Measurements from ENCODE around the gene SLAIN2.

SLAIN2 gene

DNA sequence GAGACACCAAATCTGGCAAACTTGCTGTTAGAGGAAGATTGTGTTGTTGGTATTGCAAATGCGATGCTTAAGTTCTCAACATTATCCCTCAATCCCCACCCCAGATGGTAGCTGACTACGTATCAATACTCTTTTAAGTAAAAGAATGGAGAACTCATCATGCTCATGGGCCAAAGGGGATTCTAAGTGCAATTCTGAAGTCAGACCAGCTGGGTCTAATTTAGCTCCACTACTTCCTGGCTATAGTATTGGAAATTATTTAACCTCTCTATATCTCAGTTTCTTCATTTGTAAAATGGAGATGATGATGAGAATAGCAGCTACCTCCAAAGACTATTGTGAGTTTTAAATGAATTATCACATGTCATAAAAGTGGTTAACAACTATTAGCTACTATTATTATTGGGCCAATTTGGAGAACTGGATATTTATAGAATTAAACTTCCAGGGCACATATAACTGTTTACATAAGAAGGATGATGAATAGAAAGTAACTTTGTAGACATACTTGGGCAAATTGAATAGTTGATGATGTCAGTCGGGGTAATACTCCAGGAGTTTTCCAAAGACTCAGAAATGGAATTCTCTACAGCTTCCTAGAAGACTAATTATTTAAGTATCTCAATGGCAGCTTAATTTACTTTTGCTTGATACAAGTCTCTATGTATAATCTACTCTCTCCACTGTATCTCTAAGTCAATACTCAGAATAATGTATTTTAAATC, 5.0 kb upstream of the SLAIN2 start:
- DNase-seq: no peak

DNA sequence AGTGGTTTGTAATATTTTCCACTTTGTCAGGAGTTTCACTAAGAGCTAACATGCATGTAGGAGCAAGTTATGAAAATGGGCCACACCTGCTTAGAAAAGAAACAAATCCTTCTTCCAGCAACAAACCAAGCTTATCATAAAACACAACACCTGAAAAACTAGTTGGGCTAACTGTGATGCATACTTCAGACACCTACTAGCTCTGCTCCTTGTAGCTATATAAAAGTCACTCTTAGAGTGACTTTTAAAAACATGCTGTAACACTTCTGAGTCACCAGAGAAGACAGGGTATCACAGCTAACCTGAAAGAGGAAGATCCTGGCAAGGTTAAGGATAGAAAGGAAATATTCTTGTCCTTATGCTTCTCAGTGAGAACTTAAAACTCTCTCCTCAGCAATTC, 3.6 kb upstream of the SLAIN2 start:
- DNase-seq: no peak

DNA sequence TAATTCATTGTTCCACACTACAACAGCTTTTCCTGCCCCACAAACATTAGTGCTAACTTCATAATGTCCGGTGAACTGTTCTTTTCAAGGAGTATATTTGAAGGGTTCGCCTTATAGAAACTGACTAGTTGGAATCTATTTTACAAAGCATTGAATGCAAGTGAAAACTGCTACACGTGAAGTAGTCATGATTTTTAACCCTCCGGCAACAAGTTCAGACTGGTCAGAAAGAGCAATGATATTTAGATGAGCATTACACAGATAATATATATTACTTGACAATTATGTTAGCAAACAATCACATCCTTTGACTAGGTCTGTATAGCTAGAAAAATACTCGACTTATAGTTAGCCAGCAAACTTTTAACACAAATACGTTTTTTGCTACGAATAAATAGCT, 1.7 kb upstream of the SLAIN2 start:
- no peak for DNase-seq

DNA sequence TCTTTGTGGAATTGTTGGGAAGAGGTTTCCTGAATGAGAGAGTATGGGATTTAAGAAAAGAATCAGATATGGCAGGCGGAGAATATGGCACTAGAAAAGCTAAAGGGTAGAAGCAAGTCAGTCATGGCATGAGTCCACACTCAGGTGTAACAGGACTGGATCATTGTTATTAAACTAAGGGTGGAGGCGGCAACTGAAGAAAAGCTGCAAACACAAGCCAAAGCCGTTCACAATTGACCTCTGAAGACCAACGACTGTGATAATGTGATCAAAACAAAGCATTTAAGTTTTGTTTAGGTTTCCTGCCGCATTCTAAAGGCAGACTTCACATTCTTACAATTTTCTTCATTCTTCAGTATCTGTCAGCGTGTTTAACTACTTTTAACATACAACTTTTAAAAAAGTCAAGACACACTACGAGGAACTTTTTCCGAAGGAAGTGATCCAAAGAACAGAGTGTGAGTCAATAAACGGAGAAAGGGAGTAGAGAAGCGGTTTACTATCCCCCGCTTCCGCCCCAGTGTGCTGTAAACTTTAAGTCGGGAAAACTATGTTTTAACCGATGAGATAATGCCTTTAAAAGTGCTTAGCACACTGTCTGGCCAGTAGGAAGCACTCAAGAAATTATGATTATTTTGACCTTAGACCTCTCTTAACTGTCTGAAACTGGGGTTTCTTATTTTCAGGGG, 909 bp upstream of the SLAIN2 start:
- no peak for DNase-seq

DNA sequence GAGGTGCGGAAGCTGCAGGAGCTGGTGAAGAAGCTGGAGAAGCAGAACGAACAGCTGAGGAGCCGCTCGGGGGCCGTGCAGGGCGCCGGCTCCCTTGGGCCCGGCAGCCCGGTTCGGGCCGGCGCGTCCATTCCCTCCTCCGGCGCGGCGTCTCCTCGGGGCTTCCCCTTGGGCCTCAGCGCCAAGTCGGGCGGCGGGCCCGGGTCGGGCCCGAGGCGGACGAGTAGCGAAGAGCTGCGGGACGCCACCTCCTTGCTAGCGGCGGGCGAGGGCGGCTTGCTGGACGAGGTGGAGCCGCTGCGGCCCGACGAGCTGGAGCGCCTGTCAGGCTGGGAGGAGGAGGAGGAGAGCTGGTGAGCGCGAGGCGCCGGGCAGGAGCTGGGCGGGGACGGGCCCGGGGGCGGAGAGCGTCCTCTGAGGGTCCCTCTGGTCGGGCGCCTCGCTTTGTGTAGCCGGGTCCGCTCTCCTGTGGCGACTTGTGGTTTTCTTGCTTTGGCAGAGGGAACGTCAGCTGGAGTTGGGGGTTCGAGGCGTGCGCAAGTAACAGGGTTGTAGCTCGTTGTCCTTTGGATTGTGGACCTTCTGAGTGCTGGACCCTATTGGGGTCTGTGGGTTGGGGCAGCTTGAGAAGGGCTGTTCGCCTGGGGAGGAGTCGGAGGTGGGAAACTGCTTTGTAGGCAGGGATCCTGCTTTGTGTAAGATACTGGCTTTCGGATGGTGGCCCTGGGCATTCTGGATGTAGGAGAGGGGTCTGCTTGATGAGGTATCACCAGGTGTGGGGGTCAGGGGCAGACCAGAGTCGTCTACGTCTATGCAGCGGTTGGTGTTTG, 662 bp downstream of the SLAIN2 start:
- DNase-seq: peak; percentile 6

DNA sequence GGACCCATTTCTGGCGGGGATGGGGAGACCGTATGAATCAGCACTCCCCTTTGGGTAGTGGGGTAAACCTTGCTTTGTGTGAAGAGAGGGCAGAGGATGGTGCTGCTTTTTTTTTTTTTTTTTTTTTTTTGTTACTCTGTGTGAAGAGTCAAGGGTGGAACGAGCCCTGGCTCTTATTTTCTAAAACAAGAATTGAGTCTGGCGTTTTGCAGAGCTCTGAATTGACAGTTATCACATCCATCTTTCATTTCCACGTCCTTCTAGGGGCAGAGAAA, 1.2 kb downstream of the SLAIN2 start:
- DNase-seq: no peak

DNA sequence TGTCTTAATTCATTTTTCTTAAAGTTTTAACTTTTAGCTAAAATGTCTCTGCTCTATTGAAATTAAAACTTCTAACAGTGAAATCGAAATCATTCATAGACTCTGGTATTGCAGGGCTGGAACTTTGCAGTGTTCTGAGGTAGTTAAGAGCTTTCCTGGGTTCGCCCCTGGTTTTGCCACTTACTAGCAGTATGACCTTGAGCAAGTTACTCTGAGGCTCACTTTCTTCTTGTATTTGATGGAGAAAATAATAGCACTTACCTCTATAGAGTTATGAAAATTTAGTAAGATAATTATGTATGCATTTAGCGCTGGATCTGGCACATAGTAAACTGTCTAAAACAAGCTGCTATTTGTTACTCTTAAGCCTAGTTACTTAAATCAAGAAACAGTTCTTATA, 1.7 kb downstream of the SLAIN2 start:
- DNase-seq: no peak

DNA sequence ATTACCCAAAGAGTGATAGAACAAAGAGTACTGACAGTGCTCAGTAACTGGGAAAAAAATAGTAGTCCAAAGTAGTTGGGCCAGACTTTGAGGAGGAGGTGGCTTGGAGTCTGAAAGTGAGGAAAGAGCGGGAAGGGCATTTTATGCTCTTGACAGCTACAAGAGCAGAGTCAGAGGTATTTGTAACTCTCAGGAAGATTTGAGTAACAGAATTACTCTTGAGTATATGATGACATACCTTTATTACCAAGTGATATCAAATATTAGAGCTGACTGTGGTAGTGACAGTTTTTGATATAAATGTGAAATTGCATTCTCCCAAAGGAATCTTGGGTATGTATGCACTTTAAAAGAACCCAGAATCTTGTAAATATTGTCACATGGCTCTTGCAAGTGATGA, 2.2 kb downstream of the SLAIN2 start:
- DNase-seq: no peak

DNA sequence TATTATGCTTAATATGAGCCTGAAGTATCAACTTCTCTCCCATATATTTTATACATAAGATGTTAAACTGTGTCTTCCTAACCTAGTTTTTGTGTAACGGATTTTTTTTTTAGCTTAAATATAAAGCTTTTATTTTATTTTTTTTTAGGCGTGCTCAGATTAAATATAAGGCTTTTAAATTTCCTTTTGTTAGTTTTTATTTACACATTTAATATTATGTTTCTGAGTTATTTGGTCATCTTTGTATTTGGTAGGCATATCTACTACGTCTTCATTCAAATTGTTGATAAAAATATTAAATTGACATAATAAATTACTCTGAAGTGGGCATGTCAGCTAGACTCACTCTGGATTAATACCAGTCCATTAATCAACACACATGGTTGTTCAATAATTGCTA, 4.2 kb downstream of the SLAIN2 start:
- DNase-seq: no peak

DNA sequence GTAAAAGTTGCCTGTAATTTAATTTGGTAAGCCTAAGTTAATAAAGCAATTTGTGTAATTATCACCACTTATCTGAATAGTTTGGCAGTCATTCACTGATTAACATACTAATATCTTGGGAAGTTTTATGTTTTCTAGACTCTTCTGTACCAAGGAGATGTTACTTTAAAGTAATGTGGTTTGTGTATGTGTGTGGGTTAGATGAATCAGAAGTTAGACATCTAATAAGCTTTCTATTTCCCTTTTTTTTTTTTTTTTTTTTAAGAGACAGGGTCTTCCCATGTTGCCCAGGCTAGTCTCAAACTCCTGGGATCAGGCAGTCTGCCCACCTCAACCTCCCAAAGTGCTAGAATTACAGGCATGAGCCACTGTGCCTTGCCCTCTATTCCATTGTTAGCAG, 5.3 kb downstream of the SLAIN2 start:
- no peak for DNase-seq

DNA sequence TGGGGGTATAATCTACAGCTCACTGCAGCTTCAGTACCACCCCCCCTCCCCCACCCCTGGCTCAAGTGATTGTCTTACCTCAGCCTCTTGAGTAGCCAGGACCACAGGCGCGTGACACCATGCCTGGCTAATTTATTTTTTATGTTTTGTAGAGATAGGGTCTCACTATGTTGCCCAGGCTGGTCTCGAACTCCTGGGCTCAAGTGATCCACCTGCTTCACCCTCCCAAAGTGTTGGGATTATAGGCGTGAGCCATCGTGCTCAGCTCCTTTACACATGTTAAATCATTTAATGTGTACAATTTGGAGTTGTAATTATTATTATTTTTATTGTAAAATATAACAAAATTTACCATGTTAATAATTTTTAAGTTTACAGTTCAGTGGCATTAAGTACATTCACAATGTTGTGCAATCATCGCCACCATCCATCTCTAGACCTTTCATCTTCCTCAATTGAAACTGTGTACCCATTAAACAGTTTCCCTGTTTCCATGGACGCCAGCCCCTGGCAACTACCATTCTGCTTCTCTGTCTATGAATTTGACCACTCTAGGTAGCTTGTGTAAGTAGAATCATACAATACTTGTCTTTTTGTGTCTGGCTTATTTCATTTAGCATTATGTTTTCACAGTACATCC, 6.1 kb downstream of the SLAIN2 start:
- DNase-seq: no peak

DNA sequence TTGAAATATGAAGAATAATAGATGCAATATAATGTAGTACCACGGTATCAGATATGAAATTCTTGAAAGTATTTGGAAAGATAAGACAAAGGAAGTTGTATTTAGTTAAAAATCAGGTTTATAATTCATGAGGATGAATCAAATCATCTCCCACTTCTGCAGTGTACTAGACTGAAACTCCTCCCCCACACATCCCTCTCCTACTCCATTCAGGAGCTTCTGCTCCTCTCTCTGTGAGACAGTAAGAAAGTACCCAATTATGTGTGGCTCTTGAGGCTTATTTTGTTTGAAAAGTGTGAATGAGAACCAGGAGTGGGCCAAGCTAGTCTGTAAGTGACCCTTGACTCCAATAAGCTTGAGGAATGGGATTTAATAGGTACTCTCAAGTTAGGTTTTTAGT, 9.5 kb downstream of the SLAIN2 start:
- DNase-seq: no peak

DNA sequence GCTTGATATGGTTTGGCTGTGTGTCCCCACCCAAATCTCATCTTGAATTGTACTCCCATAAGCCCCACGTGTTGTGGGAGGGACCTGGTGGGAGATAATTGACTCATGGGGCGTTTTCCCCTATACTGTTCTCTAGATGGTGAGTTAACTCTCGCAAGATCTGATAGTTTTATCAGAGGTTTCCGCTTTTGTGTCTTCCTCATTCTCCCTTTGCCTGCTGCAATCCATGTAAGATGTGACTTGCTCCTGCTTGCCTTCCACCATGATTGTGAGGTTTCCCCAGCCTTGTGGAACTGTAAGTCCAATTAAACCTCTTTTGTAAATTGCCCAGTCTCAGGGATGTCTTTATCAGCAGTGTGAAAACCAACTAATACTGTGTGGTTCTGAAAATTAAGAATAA, 11.5 kb downstream of the SLAIN2 start:
- no peak for DNase-seq

DNA sequence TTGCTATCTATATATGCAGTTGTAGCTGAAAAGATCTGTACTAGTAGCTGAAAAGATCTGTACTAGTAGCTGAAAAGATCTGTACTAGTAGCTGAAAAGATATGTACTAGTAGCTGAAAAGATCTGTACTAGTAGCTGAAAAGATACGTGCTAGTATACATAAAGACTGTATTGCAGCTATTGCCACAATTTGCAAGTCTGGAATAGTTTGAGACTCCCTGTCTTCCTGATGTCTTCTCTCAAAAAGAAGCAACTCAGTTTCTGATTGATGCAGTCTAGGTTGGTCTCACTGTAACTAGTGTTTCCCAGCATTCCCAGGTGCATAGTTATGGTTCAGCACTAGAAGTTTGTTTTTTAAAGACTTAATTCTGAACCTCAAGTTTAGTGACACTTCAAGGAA, 15.0 kb downstream of the SLAIN2 start:
- no peak for DNase-seq

DNA sequence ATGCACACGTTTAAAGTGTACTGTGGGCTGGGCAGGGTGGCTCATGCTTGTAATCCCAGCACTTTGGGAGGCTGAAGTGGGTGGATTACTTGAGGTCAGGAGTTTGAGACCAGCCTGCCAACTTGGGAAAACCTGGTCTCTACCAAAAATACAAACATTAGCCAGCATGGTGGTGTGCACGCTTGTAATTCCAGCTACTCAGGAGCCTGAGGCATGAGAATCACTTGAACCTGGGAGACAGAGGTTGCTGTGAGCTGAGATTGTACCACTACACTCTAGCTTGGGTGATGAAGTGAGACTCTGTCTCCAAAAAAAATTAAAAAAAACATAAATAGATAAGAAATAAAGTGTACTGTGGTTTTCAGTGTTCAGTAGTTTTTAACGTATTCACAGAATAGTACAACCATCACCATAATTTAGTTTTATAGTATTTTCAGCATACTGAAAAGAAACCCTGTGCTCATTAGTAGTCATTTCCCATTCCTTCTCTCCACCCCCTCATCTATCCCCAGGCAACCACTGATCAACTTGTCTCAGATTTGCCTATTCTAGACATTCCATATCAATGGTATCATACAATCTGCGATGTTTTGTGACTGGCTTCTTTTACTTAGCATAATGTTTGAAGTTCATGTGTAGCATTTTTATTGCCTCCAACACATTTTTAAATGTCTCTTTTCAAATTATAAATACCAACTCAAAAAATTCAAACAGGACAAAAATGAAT, 19.1 kb downstream of the SLAIN2 start:
- no peak for DNase-seq

DNA sequence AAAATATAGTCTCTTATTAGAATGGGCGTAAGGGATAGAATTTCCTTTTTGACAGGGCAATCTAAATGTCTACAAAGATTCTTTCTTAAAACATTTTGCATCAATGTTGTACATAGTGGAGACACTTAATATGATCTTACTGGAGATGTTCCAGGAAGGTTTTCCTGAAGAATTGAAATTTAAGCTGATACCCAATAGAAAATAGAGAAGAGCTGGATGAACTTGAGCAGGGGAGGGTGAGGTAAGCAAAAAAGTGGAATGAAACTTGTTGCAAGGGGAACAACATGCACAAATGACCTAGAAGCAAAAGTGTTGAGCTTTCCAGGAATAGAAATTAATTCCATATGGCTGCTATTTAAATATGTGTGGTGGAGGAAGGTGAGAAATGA, 19.7 kb downstream of the SLAIN2 start:
- no peak for DNase-seq

DNA sequence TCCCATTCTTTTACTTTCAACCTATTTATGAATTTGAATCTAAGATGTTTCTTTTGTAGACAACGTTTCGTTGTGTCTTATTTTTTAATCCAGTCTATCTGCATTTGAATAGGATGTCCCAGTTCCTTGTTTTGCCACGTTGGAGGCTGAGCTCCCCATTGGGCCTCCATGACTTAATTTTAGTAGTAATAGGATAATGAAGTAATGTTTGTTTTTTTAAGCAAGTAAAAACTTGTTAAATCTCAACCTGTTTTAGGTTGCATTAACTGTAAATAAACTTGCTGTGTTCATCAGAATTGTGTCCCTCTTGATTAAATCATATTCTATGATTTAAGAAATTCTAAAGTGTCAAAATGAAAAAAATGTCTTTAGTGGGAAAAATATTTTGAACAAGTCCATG, 25.3 kb downstream of the SLAIN2 start:
- DNase-seq: no peak

DNA sequence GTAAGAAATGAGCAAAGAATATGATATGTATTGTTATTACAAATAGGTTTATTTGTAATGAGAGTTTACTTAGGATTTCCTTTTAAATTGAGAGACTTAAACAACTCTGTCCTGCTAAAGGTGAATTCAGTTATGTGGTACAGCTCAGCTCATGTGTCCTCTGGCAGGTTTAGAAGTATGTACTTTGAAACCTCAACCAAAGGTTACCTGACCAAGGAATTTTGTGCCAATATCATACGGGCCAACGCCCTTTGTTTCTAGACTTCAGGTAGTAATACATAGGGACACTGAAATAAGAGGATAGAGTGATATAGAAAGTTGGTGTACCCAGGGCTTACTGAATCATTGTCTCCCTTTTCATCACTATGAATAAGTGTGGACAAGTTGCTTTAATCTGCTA, 25.7 kb downstream of the SLAIN2 start:
- DNase-seq: no peak

DNA sequence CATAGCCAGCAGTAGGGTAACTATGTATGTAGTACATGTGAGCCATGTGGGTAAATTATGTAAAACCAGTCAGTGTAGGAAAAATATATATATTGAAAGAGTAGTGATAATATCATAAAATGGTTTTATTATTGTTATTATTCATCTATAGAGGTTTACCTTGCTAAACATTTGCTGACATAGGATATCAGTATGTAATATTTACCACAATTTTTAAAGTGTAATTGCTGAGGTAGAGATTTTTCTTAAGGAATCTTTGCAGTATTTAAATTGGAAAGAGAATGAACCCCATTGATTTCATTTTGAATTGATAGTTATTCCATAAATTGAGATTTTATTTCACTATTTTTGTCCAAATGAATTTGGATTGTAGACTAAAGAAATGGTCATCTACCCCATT, 27.1 kb downstream of the SLAIN2 start:
- DNase-seq: no peak

DNA sequence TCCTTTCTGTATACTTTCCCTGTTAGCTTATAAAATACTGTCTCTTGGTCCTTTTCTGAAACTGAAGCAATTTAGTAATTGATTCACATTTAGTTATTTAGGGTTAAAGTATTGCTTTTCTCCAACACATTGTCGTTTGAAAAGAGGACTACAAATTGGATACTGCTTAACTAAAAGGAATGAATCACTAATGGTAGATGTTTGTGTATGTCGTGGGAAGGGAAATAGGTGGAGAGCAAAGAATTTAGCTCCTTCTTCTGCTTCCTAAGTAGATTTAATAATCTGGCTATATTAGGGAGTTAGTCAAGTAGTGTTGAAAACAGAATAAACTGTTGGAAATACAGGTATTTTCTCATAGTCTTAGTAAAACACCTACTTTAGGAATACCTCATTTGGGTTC, 27.9 kb downstream of the SLAIN2 start:
- DNase-seq: no peak

DNA sequence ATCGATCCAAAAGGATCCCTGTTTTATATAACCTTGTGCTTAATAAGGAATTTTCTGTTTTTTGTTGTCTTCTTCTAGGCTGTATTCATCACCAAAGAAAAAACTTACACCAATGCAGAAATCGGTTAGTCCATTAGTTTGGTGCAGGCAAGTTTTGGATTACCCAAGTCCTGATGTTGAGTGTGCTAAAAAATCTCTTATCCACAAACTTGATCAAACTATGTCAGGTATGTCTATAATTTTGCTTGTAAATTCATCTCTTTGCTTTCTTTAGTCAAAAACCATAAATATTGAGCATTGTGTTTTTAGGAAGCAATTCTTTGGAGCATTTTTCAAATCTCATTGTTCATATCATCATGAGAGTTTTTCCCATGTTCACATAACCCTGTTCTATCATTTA, 28.4 kb downstream of the SLAIN2 start:
- no peak for DNase-seq

DNA sequence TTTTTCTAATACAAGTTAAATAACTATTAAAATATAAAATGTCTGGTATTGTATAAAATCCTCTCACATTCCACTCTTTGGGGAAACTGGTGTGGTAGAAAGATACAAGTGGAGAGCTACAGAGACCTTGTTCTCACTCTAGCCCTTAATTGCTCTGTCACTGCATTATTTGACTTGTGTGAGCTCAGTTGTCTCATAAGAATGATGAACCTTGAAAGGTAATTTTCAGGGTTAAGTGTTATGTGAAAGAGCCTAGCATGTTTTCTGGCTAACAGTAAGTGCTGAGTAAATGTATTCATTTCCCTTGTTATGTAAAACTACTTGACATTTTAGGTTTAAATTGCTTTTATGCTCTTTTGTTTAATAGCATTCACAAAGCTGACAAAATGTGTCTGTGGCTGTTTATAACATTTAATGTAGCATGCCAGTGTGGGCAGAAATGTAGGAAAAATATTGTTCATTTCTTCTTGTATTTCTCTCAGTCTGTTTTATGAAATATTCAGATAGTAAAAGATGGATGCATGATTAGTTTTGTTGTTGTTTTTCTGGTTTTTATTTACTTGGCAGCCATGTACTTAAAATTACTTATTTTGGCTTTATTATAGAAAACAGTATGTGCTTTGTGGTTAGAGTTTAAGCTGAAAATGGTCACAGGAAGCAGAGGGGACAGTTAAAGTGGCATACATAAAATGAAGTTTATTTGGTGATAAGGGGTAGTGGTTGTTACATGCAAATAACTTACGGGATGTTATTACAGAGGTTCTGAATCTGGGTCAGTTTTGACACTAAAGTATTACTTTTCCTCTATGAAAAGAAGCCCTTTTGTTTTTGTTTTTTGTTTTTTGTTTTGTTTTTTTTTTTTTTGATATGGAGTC, 29.2 kb downstream of the SLAIN2 start:
- DNase-seq: no peak

Measured in activated effector memory CD4-positive, alpha-beta T cell treated with Interleukin-2 at 50 U/mL for 16 hours (primary cell).